ENCODE measurements around the gene TMEM63A.

The TMEM63A gene

GRCh38 chr1:225830841-225831240 lies 51.3 kb downstream of the TMEM63A start:
- no peak for DNase-seq (ENCODE audit: low read depth)
- H3K4me3 ChIP-seq (ENCODE audit: control insufficient read depth, low read depth, low read length), result no peak overlapping the region
- no peak for TF ChIP-seq CTCF (conservative IDR thresholded peaks at IDR 0.05; ENCODE audit: control insufficient read depth, insufficient read depth, low read depth, low read length)

GRCh38 chr1:225828706-225829345 lies 53.4 kb downstream of the TMEM63A start:
- no peak for DNase-seq (ENCODE audit: low read depth)
- no peak overlapping the region for H3K4me3 ChIP-seq (ENCODE audit: control insufficient read depth, low read depth, low read length)
- no peak for TF ChIP-seq CTCF (conservative IDR thresholded peaks at IDR 0.05; ENCODE audit: control insufficient read depth, insufficient read depth, low read depth, low read length)

- no peak overlapping the region for H3K4me3 ChIP-seq (ENCODE audit: control insufficient read depth, low read depth, low read length)
- DNase-seq (ENCODE audit: low read depth), result no peak
- no peak for TF ChIP-seq CTCF (conservative IDR thresholded peaks at IDR 0.05; ENCODE audit: control insufficient read depth, insufficient read depth, low read depth, low read length)
These were observed 55.1 kb downstream of the TMEM63A start for GRCh38 chr1:225827076-225827475.

GRCh38 chr1:225825607-225826007 lies 56.6 kb downstream of the TMEM63A start:
- no peak for TF ChIP-seq CTCF (conservative IDR thresholded peaks at IDR 0.05; ENCODE audit: control insufficient read depth, insufficient read depth, low read depth, low read length)
- DNase-seq (ENCODE audit: low read depth), result no peak
- H3K4me3 ChIP-seq (ENCODE audit: control insufficient read depth, low read depth, low read length), result no peak overlapping the region

- no peak for DNase-seq (ENCODE audit: low read depth)
- no peak for TF ChIP-seq CTCF (conservative IDR thresholded peaks at IDR 0.05; ENCODE audit: control insufficient read depth, insufficient read depth, low read depth, low read length)
- H3K4me3 ChIP-seq (ENCODE audit: control insufficient read depth, low read depth, low read length), result no peak overlapping the region
These were observed 57.1 kb downstream of the TMEM63A start for GRCh38 chr1:225825078-225825477.

GRCh38 chr1:225824533-225824941 lies 57.6 kb downstream of the TMEM63A start:
- TF ChIP-seq CTCF (conservative IDR thresholded peaks at IDR 0.05; ENCODE audit: control insufficient read depth, insufficient read depth, low read depth, low read length), result no peak
- no peak overlapping the region for H3K4me3 ChIP-seq (ENCODE audit: control insufficient read depth, low read depth, low read length)
- DNase-seq (ENCODE audit: low read depth), result no peak

- no peak for DNase-seq (ENCODE audit: low read depth)
- TF ChIP-seq CTCF (conservative IDR thresholded peaks at IDR 0.05; ENCODE audit: control insufficient read depth, insufficient read depth, low read depth, low read length), result no peak
- H3K4me3 ChIP-seq (ENCODE audit: control insufficient read depth, low read depth, low read length), result no peak overlapping the region
These were observed 58.3 kb downstream of the TMEM63A start for GRCh38 chr1:225823811-225824261.

Measured in fibroblast of mammary gland (primary cell).